Endothelial cell of umbilical vein (primary cell): ENCODE results near the gene SURF6. TPM values are rescaled to one million over a fixed set of nuclear protein-coding genes. Genes with fewer than 3 reads are reported as not detected.

Source experiments
- BruUV-seq: library from RNA; stranded (reverse); fragments of 400-500 nt; replicated peaks from 2 replicates; lab custom pipeline; 2021; lab: Mats Ljungman, UMichigan
- CTCF ChIA-PET: fragments of 300-600, 350-600 bp; sonication (Branson Sonifier 250); formaldehyde crosslinking; loops from one replicate; lab custom pipeline; 2021; ENCODE audit warnings: antibody characterized with exemption, inconsistent platforms; lab: Charles Lee
- POLR2A ChIA-PET: fragments of 300-600, 350-600 bp; sonication (Branson Sonifier 250); formaldehyde crosslinking; loops from one replicate; lab custom pipeline; 2021; ENCODE audit warnings: antibody characterized with exemption, inconsistent platforms; lab: Charles Lee
- DNase-seq: peaks from one replicate; pipeline ENCODE4 v3.0.0-alpha.2; 2011; ENCODE audit warnings: low read depth, low spot score
- FAIRE-seq: peaks from 2 replicates; lab custom pipeline; 2011; peaks lifted over from hg19 to GRCh38; lab: Jason Lieb, UNC
- H2AFZ ChIP-seq: 2 replicates; pipeline ENCODE4 v1.6.0; 2012; ENCODE audit warnings: low read depth, low read length, control low read depth, inconsistent platforms
- H3K27ac ChIP-seq: 2 replicates; pipeline ENCODE4 v1.5.1; 2011; ENCODE audit warnings: low read depth, mild to moderate bottlenecking, control low read depth, low read length, moderate library complexity; ENCODE audit not compliant: insufficient read depth
- H3K27me3 ChIP-seq, 2 experiments: 2 replicates each; pipeline versions ENCODE4 v1.6.0 to v1.6.1; 2011; ENCODE audit warnings: low read length in 2 of 2, mixed read lengths in 1 of 2; ENCODE audit not compliant: control insufficient read depth in 2 of 2, insufficient read depth in 2 of 2
- H3K36me3 ChIP-seq, 2 experiments: 2 replicates in 1 of 2; 3 replicates in 1 of 2; pipeline ENCODE4 v1.5.1; 2011; ENCODE audit warnings: low read length in 2 of 2, mild to moderate bottlenecking in 1 of 2, moderate library complexity in 1 of 2; ENCODE audit not compliant: control insufficient read depth in 2 of 2, insufficient read depth in 2 of 2; ENCODE audit errors: extremely low read depth in 1 of 2
- H3K4me1 ChIP-seq: 3 replicates; pipeline ENCODE4 v1.5.1; 2011; ENCODE audit warnings: mild to moderate bottlenecking, low read length; ENCODE audit not compliant: control insufficient read depth, insufficient read depth; ENCODE audit errors: extremely low read depth
- H3K4me2 ChIP-seq: 2 replicates; pipeline ENCODE4 v1.6.1; 2011; ENCODE audit warnings: low read length, control low read depth, mixed read lengths; ENCODE audit not compliant: insufficient read depth
- H3K4me3 ChIP-seq, 3 experiments: fragments of 200-600 bp in 1 of 3; sonication (generic), shearing (Covaris generic) in 1 of 3; replicated peaks in 1 of 3; 2 replicates each; pipeline ENCODE4 v1.5.1; 2011 to 2016; ENCODE audit warnings: control low read depth in 3 of 3, low read length in 3 of 3, mild to moderate bottlenecking in 2 of 3, inconsistent platforms in 1 of 3, low read depth in 1 of 3, moderate library complexity in 1 of 3; ENCODE audit not compliant: insufficient read depth in 1 of 3
- H3K79me2 ChIP-seq: 2 replicates; pipeline ENCODE4 v1.6.0; 2012; ENCODE audit warnings: low read length, inconsistent platforms; ENCODE audit not compliant: control insufficient read depth, insufficient read depth
- H3K9ac ChIP-seq: replicated peaks from 2 replicates; pipeline ENCODE3; 2011; ENCODE audit warnings: low read length, control low read depth; ENCODE audit not compliant: insufficient read depth; ENCODE audit errors: extremely low read depth
- H3K9me1 ChIP-seq: replicated peaks from 3 replicates; pipeline ENCODE4 v1.6.0; 2011; ENCODE audit warnings: mild to moderate bottlenecking, low read length; ENCODE audit not compliant: control insufficient read depth, insufficient read depth; ENCODE audit errors: extremely low read depth
- H3K9me3 ChIP-seq: replicated peaks from 2 replicates; pipeline ENCODE4 v1.5.1; 2012; ENCODE audit warnings: low read length, inconsistent platforms; ENCODE audit not compliant: control insufficient read depth, insufficient read depth
- H4K20me1 ChIP-seq: replicated peaks from 2 replicates; pipeline ENCODE3; 2011; ENCODE audit warnings: mild to moderate bottlenecking, low read length; ENCODE audit not compliant: control insufficient read depth, insufficient read depth; ENCODE audit errors: extremely low read depth
- CTCF ChIP-seq, 2 donors: IDR thresholded peaks; 1 replicate in 1 of 2; 2 replicates in 1 of 2; pipeline ENCODE4 v1.5.1; 2011; ENCODE audit warnings: low read length in 2 of 2, mild to moderate bottlenecking in 2 of 2, moderate library complexity in 2 of 2, control low read depth in 1 of 2, inconsistent platforms in 1 of 2, low read depth in 1 of 2; ENCODE audit not compliant: insufficient read depth in 1 of 2; ENCODE audit errors: extremely low read depth in 1 of 2
- EZH2 ChIP-seq: IDR thresholded peaks from 2 replicates; pipeline ENCODE4 v1.6.1; 2012; ENCODE audit warnings: borderline replicate concordance, low read depth, mild to moderate bottlenecking, moderate library complexity, low read length, inconsistent platforms; ENCODE audit not compliant: severe bottlenecking
- FOS ChIP-seq: IDR thresholded peaks from 2 replicates; pipeline ENCODE4 v1.6.1; 2011; ENCODE audit warnings: mild to moderate bottlenecking, low read length, moderate library complexity, borderline replicate concordance; ENCODE audit not compliant: insufficient read depth
- GATA2 ChIP-seq: IDR thresholded peaks from 2 replicates; pipeline ENCODE4 v1.7.0; 2011; ENCODE audit warnings: low read depth, mild to moderate bottlenecking, moderate library complexity, mixed read lengths, low read length; ENCODE audit not compliant: insufficient read length, insufficient read depth
- JUN ChIP-seq: IDR thresholded peaks from 2 replicates; pipeline ENCODE4 v1.6.1; 2011; ENCODE audit warnings: borderline replicate concordance, low read depth; ENCODE audit not compliant: insufficient read length, insufficient read depth
- MAX ChIP-seq: IDR thresholded peaks from 2 replicates; pipeline ENCODE4 v1.6.1; 2011; ENCODE audit not compliant: insufficient read depth, insufficient read length
- MYC ChIP-seq: IDR thresholded peaks from one replicate; pipeline ENCODE4 v1.6.1; 2011; ENCODE audit warnings: mild to moderate bottlenecking, low read depth, low read length
- POLR2A ChIP-seq: IDR thresholded peaks from 2 replicates; pipeline ENCODE4 v1.6.1; 2012; ENCODE audit warnings: low read depth, mild to moderate bottlenecking, control low read depth, low read length
- POLR2AphosphoS5 ChIP-seq: IDR thresholded peaks from 2 replicates; pipeline ENCODE4 v1.6.1; 2012; ENCODE audit warnings: low read depth, mild to moderate bottlenecking, control low read depth, low read length, moderate library complexity; ENCODE audit not compliant: insufficient read depth
- dilution Hi-C: fragments of 300-500 bp; cut with MboI; formaldehyde crosslinking; loops from one replicate; pipeline ENCODE4 v1.15.0; 2019; ENCODE audit warnings: low sequenced_read_pairs; ENCODE audit not compliant: extremely low pct_ligation_motif_present
- intact Hi-C: fragments of 100-400 bp; cut with micrococcal nuclease; formaldehyde crosslinking; loops from one replicate; pipeline ENCODE4 v1.10.0; 2022
- polyA plus RNA-seq, 4 experiments: library from polyadenylated mRNA; depleted of rRNA in 3 of 4; stranded (reverse) in 3 of 4; unstranded in 1 of 4; fragments of >200 nt; gene quantifications; 2 replicates each; pipeline versions ENCODE4 v1.2.1 to v1.2.3, GENCODE V29; 2011 to 2012; ENCODE audit warnings: missing spikeins in 1 of 4
- small RNA-seq: library from RNA; depleted of rRNA; stranded (forward); fragments of <200 nt; gene quantifications from one replicate; pipeline ENCODE3, GENCODE V24; 2012; ENCODE audit warnings: low replicate concordance, low read depth; ENCODE audit not compliant: insufficient read depth, insufficient read length
- total RNA-seq: library from RNA; stranded (reverse); gene quantifications from 2 replicates; pipeline ENCODE4 v1.2.3, GENCODE V29; 2021

Gene SURF6
- total and polyA plus RNA-seq, 2 donors (not counting 3 experiments of a cell fraction or from before 2014, with no cell fraction given) = 4.9 to 16.0 TPM

- Histone ChIP-seq H3K27me3 (peaks cover 11 to 26% of the 10 kb centered on the region in 2 experiments), H3K9me1 (no peaks in the 10 kb centered on the region), H4K20me1 (no peaks in the 10 kb centered on the region), H2AFZ (no peak overlapping the region), H3K36me3 (no peaks in the 10 kb centered on the region), H3K9me3 (no peaks in the 10 kb centered on the region), H3K4me2 (no peak overlapping the region), H3K27ac (no peak overlapping the region), H3K4me1 (no peaks in the 10 kb centered on the region), H3K9ac (no peak overlapping the region), H3K4me3 (no peak overlapping the region), H3K79me2 (no peaks in the 10 kb centered on the region)
- POLR2A ChIA-PET = no interaction called here
- dilution Hi-C loops (no loop called here), intact Hi-C loops (no loop called here)
- no TSS peak for BruUV-seq
- CTCF ChIA-PET = interaction anchor here (1.2 kb wide), 1 partner anchor 11 kb away, joined by 3 read pairs; no protein-coding TSS in a partner anchor
- DNase-seq (no peak), FAIRE-seq (no peak)
- TF ChIP-seq MAX = no peak
- TF ChIP-seq JUN = no peak
- TF ChIP-seq GATA2 = no peak
- no peak for TF ChIP-seq FOS
- TF ChIP-seq MYC = no peak
- TF ChIP-seq POLR2A = no peak
- no peak for TF ChIP-seq CTCF (IDR thresholded peaks at IDR 0.05; ENCODE audit: extremely low read depth in 1 of 2, insufficient read depth in 1 of 2, low read depth in 1 of 2, low read length in 2 of 2)
- no peak for TF ChIP-seq POLR2AphosphoS5
- no peak for TF ChIP-seq EZH2
Measured at GRCh38 chr9:133280392-133280791, 55.6 kb downstream of the SURF6 start.

Small RNA genes within 50 kb of the gene (small RNA-seq; reads per million reads assigned to genes)
- gene RF00019 (not detected), gene SNORD24 (not detected), gene SNORD36A (not detected), gene SNORD36B (not detected), gene SNORD36C (not detected)

Other genes with a start within 250 kb of the SURF6 start
- gene RALGDS, start 214.9 kb downstream of the SURF6 start, total RNA-seq = 41.4 and 43.1 TPM in 2 replicates
- gene RALGDS, start 214.9 kb downstream of the SURF6 start, polyA plus RNA-seq = 60.0 and 72.2 TPM in 2 replicates
- gene GBGT1, start 172.3 kb downstream of the SURF6 start, total RNA-seq = 28.7 and 35.6 TPM in 2 replicates
- 56.3 and 68.8 TPM in 2 replicates for gene GBGT1, start 172.3 kb downstream of the SURF6 start, polyA plus RNA-seq
- not detected in 2 replicates for gene OBP2B, start 126.9 kb downstream of the SURF6 start, total RNA-seq
- not detected in 2 replicates for gene OBP2B, start 126.9 kb downstream of the SURF6 start, polyA plus RNA-seq
- not detected in 2 replicates for gene ABO, start 61.0 kb downstream of the SURF6 start, total RNA-seq
- gene ABO, start 61.0 kb downstream of the SURF6 start, polyA plus RNA-seq = not detected in 2 replicates
- gene MED22, start 11.9 kb upstream of the SURF6 start, total RNA-seq = 26.7 and 27.4 TPM in 2 replicates
- gene MED22, start 11.9 kb upstream of the SURF6 start, polyA plus RNA-seq = 25.7 and 29.5 TPM in 2 replicates
- gene RPL7A, start 12.0 kb upstream of the SURF6 start, total RNA-seq = 2,043 and 2,112 TPM in 2 replicates
- gene RPL7A, start 12.0 kb upstream of the SURF6 start, polyA plus RNA-seq = 2,090 and 2,329 TPM in 2 replicates
- 12.0 and 22.8 TPM in 2 replicates for gene SURF1, start 20.3 kb upstream of the SURF6 start, total RNA-seq
- 26.6 and 27.1 TPM in 2 replicates for gene SURF1, start 20.3 kb upstream of the SURF6 start, polyA plus RNA-seq
- gene SURF2, start 20.4 kb upstream of the SURF6 start, total RNA-seq = 9.3 and 10.6 TPM in 2 replicates
- 14.2 and 16.9 TPM in 2 replicates for gene SURF2, start 20.4 kb upstream of the SURF6 start, polyA plus RNA-seq
- 216 and 230 TPM in 2 replicates for gene SURF4, start 39.9 kb upstream of the SURF6 start, total RNA-seq
- 358 and 360 TPM in 2 replicates for gene SURF4, start 39.9 kb upstream of the SURF6 start, polyA plus RNA-seq
- gene STKLD1, start 40.2 kb upstream of the SURF6 start, total RNA-seq = 0.77 and 0.85 TPM in 2 replicates
- 0.29 and 0.67 TPM in 2 replicates for gene STKLD1, start 40.2 kb upstream of the SURF6 start, polyA plus RNA-seq
- gene REXO4, start 81.8 kb upstream of the SURF6 start, total RNA-seq = 27.0 and 29.5 TPM in 2 replicates
- gene REXO4, start 81.8 kb upstream of the SURF6 start, polyA plus RNA-seq = 16.9 and 19.5 TPM in 2 replicates
- gene ADAMTS13, start 86.2 kb upstream of the SURF6 start, total RNA-seq = 1.4 and 2.5 TPM in 2 replicates
- gene ADAMTS13, start 86.2 kb upstream of the SURF6 start, polyA plus RNA-seq = 1.5 and 1.8 TPM in 2 replicates
- gene CACFD1, start 123.8 kb upstream of the SURF6 start, total RNA-seq = 9.7 and 9.8 TPM in 2 replicates
- gene CACFD1, start 123.8 kb upstream of the SURF6 start, polyA plus RNA-seq = 11.5 and 14.0 TPM in 2 replicates
- gene SLC2A6, start 142.9 kb upstream of the SURF6 start, total RNA-seq = 35.7 and 39.0 TPM in 2 replicates
- 39.6 and 56.1 TPM in 2 replicates for gene SLC2A6, start 142.9 kb upstream of the SURF6 start, polyA plus RNA-seq
- gene MYMK, start 188.8 kb upstream of the SURF6 start, total RNA-seq = not detected in 2 replicates
- not detected in 2 replicates for gene MYMK, start 188.8 kb upstream of the SURF6 start, polyA plus RNA-seq
- not detected in 2 replicates for gene ADAMTSL2, start 198.5 kb upstream of the SURF6 start, total RNA-seq
- gene ADAMTSL2, start 198.5 kb upstream of the SURF6 start, polyA plus RNA-seq = not detected in 2 replicates